Natural killer cell (primary cell): ENCODE measurements around the gene CEP68. TPM values are rescaled to one million over a fixed set of nuclear protein-coding genes. Genes with fewer than 3 reads are reported as not detected.

ENCODE experiments used
- ATAC-seq, 3 donors: fragments of 150-1000 bp in 2 of 3; fragments of 200-7000 bp in 1 of 3; cut with Tn5 transposase; 1 replicate in 1 of 3; 2 replicates in 2 of 3; pipeline ENCODE4 v1.10.0; 2021; ENCODE audit warnings: mild to moderate bottlenecking in 2 of 3, moderate library complexity in 2 of 3
- DNase-seq, 2 donors: peaks; one replicate each; pipeline versions ENCODE4 v3.0.0 to v3.0.0-alpha.2; 2013 to 2021; ENCODE audit warnings: mixed read lengths in 1 of 2
- H3K27ac ChIP-seq: one replicate; pipeline ENCODE4 v1.5.1; 2013; ENCODE audit warnings: mild to moderate bottlenecking, low read length
- H3K27me3 ChIP-seq: one replicate; pipeline ENCODE4 v1.6.1; 2013; ENCODE audit warnings: low read length; ENCODE audit not compliant: control insufficient read depth, insufficient read depth
- H3K36me3 ChIP-seq: one replicate; pipeline ENCODE4 v1.6.1; 2013; ENCODE audit warnings: low read length; ENCODE audit not compliant: control insufficient read depth, insufficient read depth
- H3K4me1 ChIP-seq: one replicate; pipeline ENCODE4 v1.6.1; 2013; ENCODE audit warnings: low read length; ENCODE audit not compliant: control insufficient read depth, insufficient read depth
- H3K4me3 ChIP-seq: one replicate; pipeline ENCODE4 v1.5.1; 2013; ENCODE audit warnings: low read length
- H3K9me3 ChIP-seq: one replicate; pipeline ENCODE4 v1.6.1; 2013; ENCODE audit warnings: low read length; ENCODE audit not compliant: control insufficient read depth, insufficient read depth
- H3K27ac Mint-ChIP-seq, 2 donors: one replicate each; pipeline ENCODE4 v1.8.0; 2022; ENCODE audit warnings: mild to moderate bottlenecking in 2 of 2, mixed read lengths in 2 of 2, moderate library complexity in 1 of 2
- H3K27me3 Mint-ChIP-seq, 2 donors: one replicate each; pipeline ENCODE4 v1.8.0; 2022; ENCODE audit warnings: low read depth in 2 of 2, mixed read lengths in 2 of 2
- H3K36me3 Mint-ChIP-seq: one replicate; pipeline ENCODE4 v1.8.0; 2022; ENCODE audit warnings: mixed read lengths
- H3K4me1 Mint-ChIP-seq, 2 donors: one replicate each; pipeline ENCODE4 v1.8.0; 2022; ENCODE audit warnings: mixed read lengths in 2 of 2
- H3K4me3 Mint-ChIP-seq: one replicate; pipeline ENCODE4 v1.8.0; 2022; ENCODE audit warnings: mild to moderate bottlenecking, moderate library complexity, mixed read lengths
- H3K9me3 Mint-ChIP-seq, 2 donors: one replicate each; pipeline ENCODE4 v1.8.0; 2022; ENCODE audit warnings: mixed read lengths in 2 of 2
- CTCF ChIP-seq: fragments of 200-600 bp; IDR thresholded peaks from one replicate; pipeline ENCODE4 v1.8.0; 2022; ENCODE audit warnings: antibody characterized with exemption
- WGBS: methylation state at CpG from one replicate; pipeline ENCODE4 v1.1.7; 2013; ENCODE audit warnings: missing lambda C conversion rate; ENCODE audit not compliant: insufficient coverage; 5-methylcytosine and 5-hydroxymethylcytosine counted together
- intact Hi-C: fragments of 100-400 bp; cut with micrococcal nuclease; formaldehyde crosslinking; loops from one replicate; pipeline ENCODE4 v1.14.2; 2022
- total RNA-seq, 4 donors: library from RNA; stranded (reverse); fragments of 120-200 nt in 1 of 4; gene quantifications; one replicate each; pipeline versions ENCODE4 v1.2.3 to v1.2.4, GENCODE V29; 2013 to 2022

The CEP68 gene
- total RNA-seq, 3 donors from 2014 or later (not counting 1 experiment from before 2014, with no cell fraction given) = 5.6 to 8.3 (median 5.8) TPM

- intact Hi-C loops = no loop called here
- Mint-ChIP-seq H3K9me3 (no peaks in the 10 kb centered on the region), H3K4me3 (no peak overlapping the region), H3K27ac (no peak overlapping the region), H3K27me3 (no peaks in the 10 kb centered on the region), H3K36me3 (no peaks in the 10 kb centered on the region), H3K4me1 (peaks cover 28% of the 10 kb centered on the region in 2 donors)
- Histone ChIP-seq H3K27ac (no peak overlapping the region), H3K9me3 (no peaks in the 10 kb centered on the region), H3K27me3 (no peaks in the 10 kb centered on the region), H3K36me3 (peaks cover 9% of the 10 kb centered on the region), H3K4me1 (peaks cover 31% of the 10 kb centered on the region), H3K4me3 (no peak overlapping the region)
- no peak for TF ChIP-seq CTCF
- DNase-seq (no peak), ATAC-seq (no peak)
- WGBS = 100% methylated on average over 6 of the region's 6 CpGs
Measured at GRCh38 chr2:65022189-65022588, 34.0 kb upstream of the CEP68 start.

GRCh38 chr2:65023742-65024141 lies 32.5 kb upstream of the CEP68 start:
- no peaks in the 10 kb centered on the region for H3K9me3 Mint-ChIP-seq
- Histone ChIP-seq H3K4me3 (no peak overlapping the region), H3K4me1 (peaks cover 25% of the 10 kb centered on the region), H3K27me3 (no peaks in the 10 kb centered on the region), H3K27ac (no peak overlapping the region), H3K9me3 (no peaks in the 10 kb centered on the region), H3K36me3 (peaks cover 9% of the 10 kb centered on the region)
- no peaks in the 10 kb centered on the region for H3K36me3 Mint-ChIP-seq
- intact Hi-C loops = no loop called here
- DNase-seq = no peak
- TF ChIP-seq CTCF = no peak
- WGBS = 96% methylated on average over 8 of the region's 8 CpGs
- no peak overlapping the region for H3K27ac Mint-ChIP-seq
- H3K4me3 Mint-ChIP-seq = no peak overlapping the region
- peaks cover 13% of the 10 kb centered on the region in 2 donors for H3K4me1 Mint-ChIP-seq
- ATAC-seq = no peak
- H3K27me3 Mint-ChIP-seq = no peaks in the 10 kb centered on the region

- Mint-ChIP-seq H3K4me1 (peaks cover 7% of the 10 kb centered on the region in 2 donors), H3K4me3 (no peak overlapping the region), H3K36me3 (no peaks in the 10 kb centered on the region), H3K27ac (no peak overlapping the region), H3K27me3 (no peaks in the 10 kb centered on the region), H3K9me3 (no peaks in the 10 kb centered on the region)
- peaks cover 7% of the 10 kb centered on the region for H3K36me3 ChIP-seq
- no peaks in the 10 kb centered on the region for H3K9me3 ChIP-seq
- TF ChIP-seq CTCF = no peak
- H3K4me1 ChIP-seq = peaks cover 20% of the 10 kb centered on the region
- H3K27me3 ChIP-seq = no peaks in the 10 kb centered on the region
- DNase-seq (no peak), ATAC-seq (no peak)
- 91% methylated on average over 7 of the region's 7 CpGs for WGBS
- no peak overlapping the region for H3K4me3 ChIP-seq
- no peak overlapping the region for H3K27ac ChIP-seq
- intact Hi-C loops = no loop called here
Measured at GRCh38 chr2:65024149-65024829, 31.9 kb upstream of the CEP68 start.
